Glutamatergic neuron (in vitro differentiated cells): ENCODE results near the gene CHERP. TPM values are rescaled to one million over a fixed set of nuclear protein-coding genes. Genes with fewer than 3 reads are reported as not detected.
A peak's percentile ranks its signal among the peaks of the same experiment; 100 is the strongest.

Experiments
- DNase-seq: peaks from one replicate; pipeline ENCODE4 v3.0.0; 2022
- H3K27ac Mint-ChIP-seq: one replicate; pipeline ENCODE4 v1.8.0; 2020; ENCODE audit warnings: mild to moderate bottlenecking, mixed read lengths, inconsistent platforms; ENCODE audit not compliant: unreplicated experiment
- H3K27me3 Mint-ChIP-seq: one replicate; pipeline ENCODE4 v1.8.0; 2020; ENCODE audit warnings: mild to moderate bottlenecking, moderate library complexity, mixed read lengths, inconsistent platforms; ENCODE audit not compliant: unreplicated experiment
- H3K36me3 Mint-ChIP-seq: one replicate; pipeline ENCODE4 v1.8.0; 2020; ENCODE audit warnings: mild to moderate bottlenecking, mixed read lengths, inconsistent platforms; ENCODE audit not compliant: unreplicated experiment
- H3K4me1 Mint-ChIP-seq: one replicate; pipeline ENCODE4 v1.8.0; 2020; ENCODE audit warnings: mild to moderate bottlenecking, low read depth, mixed read lengths, inconsistent platforms; ENCODE audit not compliant: unreplicated experiment
- H3K4me3 Mint-ChIP-seq: one replicate; pipeline ENCODE4 v1.8.0; 2020; ENCODE audit warnings: mild to moderate bottlenecking, mixed read lengths, inconsistent platforms; ENCODE audit not compliant: unreplicated experiment
- H3K9me3 Mint-ChIP-seq: one replicate; pipeline ENCODE4 v1.8.0; 2020; ENCODE audit warnings: mild to moderate bottlenecking, moderate library complexity, mixed read lengths, inconsistent platforms; ENCODE audit not compliant: unreplicated experiment
- total RNA-seq: library from RNA; stranded (reverse); fragmentation: NEBNext Ultra II Directional; extraction: Animal tissue kit (Norgen Biotek cat#: 25700); gene quantifications from one replicate; pipeline ENCODE4 v1.2.1, GENCODE V29; 2021; ENCODE audit not compliant: unreplicated experiment
- TF ChIP-seq, protein P1 (sequence below): fragments of 200-600 bp; sonication (generic); IDR thresholded peaks from one replicate; pipeline ENCODE4 v1.5.0; 2021; ENCODE audit not compliant: partially characterized antibody, unreplicated experiment

CHERP gene
- total RNA-seq, 1 donor from 2014 or later = 50.7 TPM

GRCh38 chr19:16576690-16577530 lies 34.7 kb upstream of the CHERP start:
- Mint-ChIP-seq H3K4me1 (peaks cover 16% of the 10 kb centered on the region), H3K27me3 (peaks cover 11% of the 10 kb centered on the region), H3K36me3 (no peaks in the 10 kb centered on the region), H3K27ac (no peak overlapping the region), H3K4me3 (no peak overlapping the region), H3K9me3 (peaks cover 15% of the 10 kb centered on the region)
- no peak for DNase-seq
- TF ChIP-seq, protein P1, sequence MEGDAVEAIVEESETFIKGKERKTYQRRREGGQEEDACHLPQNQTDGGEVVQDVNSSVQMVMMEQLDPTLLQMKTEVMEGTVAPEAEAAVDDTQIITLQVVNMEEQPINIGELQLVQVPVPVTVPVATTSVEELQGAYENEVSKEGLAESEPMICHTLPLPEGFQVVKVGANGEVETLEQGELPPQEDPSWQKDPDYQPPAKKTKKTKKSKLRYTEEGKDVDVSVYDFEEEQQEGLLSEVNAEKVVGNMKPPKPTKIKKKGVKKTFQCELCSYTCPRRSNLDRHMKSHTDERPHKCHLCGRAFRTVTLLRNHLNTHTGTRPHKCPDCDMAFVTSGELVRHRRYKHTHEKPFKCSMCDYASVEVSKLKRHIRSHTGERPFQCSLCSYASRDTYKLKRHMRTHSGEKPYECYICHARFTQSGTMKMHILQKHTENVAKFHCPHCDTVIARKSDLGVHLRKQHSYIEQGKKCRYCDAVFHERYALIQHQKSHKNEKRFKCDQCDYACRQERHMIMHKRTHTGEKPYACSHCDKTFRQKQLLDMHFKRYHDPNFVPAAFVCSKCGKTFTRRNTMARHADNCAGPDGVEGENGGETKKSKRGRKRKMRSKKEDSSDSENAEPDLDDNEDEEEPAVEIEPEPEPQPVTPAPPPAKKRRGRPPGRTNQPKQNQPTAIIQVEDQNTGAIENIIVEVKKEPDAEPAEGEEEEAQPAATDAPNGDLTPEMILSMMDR = no peak

DNA sequence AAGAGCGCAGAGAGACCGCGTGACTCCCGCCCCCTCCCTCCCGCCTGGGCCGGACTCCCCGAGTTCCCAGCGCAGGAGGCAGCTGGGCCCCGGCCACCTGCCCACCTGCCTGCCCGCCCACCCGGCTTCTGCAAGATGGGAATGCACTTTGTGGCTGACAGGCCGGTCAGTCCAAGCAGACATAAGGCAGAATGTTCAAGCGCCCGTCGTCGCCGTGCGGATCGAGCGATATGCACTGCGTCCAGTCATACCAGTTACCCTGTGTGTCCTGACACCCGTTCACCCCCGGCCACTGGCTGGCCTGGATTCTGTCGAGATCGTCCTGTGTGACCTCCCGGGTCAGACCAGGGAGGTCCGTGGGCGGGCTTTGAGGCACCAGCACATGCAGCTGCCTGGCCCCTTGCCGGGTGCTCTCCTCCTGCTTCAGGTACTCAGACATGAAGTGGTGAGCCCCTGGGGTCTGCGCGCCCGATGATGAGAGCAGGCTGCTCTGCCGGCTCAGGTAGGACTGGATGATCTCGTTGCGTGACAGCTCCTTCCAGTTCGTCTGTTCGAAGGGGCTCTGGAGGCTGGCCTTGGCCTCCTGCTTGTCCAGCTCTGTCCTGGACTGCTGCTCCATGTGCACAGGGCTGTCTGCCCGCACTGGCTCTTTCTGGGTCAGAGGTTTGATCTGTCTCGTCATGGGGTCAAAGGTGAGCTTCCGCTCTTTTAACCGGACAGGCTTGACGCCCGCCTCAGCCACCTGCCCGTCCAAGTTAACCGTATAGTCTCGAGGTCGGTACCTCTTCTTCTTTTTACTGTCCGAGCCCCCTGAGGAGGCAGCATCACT lies 33.8 kb upstream of the CHERP start:
- no peak for DNase-seq
- Mint-ChIP-seq H3K27me3 (peaks cover 11% of the 10 kb centered on the region), H3K4me3 (peak overlapping the region; percentile 52), H3K27ac (no peak overlapping the region), H3K9me3 (peaks cover 14% of the 10 kb centered on the region), H3K4me1 (peaks cover 16% of the 10 kb centered on the region), H3K36me3 (no peaks in the 10 kb centered on the region)
- TF ChIP-seq, protein P1 = no peak

GRCh38 chr19:16575282-16575681 lies 33.0 kb upstream of the CHERP start:
- DNase-seq = no peak
- Mint-ChIP-seq H3K9me3 (peaks cover 13% of the 10 kb centered on the region), H3K4me1 (peaks cover 13% of the 10 kb centered on the region), H3K4me3 (peak overlapping the region; percentile 20), H3K27ac (peak overlapping the region; percentile 68), H3K27me3 (peaks cover 11% of the 10 kb centered on the region), H3K36me3 (no peaks in the 10 kb centered on the region)
- TF ChIP-seq, protein P1 = no peak

DNA sequence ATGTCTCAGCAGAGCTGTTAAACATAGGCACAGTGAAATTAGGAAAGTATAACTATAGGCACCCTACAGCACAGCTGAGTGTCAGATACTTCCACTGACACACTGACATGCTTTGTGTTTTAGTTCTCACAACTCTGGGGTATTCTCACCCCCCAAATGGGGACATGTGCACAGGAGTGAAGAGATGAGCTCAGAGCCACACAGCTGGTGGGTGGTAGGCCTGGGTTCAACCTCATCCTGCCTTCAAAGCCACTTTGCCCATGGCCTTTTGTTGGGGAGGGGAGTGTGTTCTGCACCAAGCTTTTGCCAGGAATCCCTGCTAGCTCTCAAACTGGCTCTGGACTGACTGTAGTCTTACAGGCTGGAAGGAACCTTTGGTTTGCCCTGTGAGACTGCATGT lies 31.7 kb upstream of the CHERP start:
- H3K27ac Mint-ChIP-seq = no peak overlapping the region
- H3K9me3 Mint-ChIP-seq = peaks cover 13% of the 10 kb centered on the region
- peaks cover 10% of the 10 kb centered on the region for H3K4me1 Mint-ChIP-seq
- no peaks in the 10 kb centered on the region for H3K36me3 Mint-ChIP-seq
- TF ChIP-seq, protein P1 = no peak
- no peak for DNase-seq
- peak overlapping the region; percentile 98 for H3K4me3 Mint-ChIP-seq
- peaks cover 14% of the 10 kb centered on the region for H3K27me3 Mint-ChIP-seq
